ENCODE measurements around the gene HELZ.

Gene HELZ

DNA sequence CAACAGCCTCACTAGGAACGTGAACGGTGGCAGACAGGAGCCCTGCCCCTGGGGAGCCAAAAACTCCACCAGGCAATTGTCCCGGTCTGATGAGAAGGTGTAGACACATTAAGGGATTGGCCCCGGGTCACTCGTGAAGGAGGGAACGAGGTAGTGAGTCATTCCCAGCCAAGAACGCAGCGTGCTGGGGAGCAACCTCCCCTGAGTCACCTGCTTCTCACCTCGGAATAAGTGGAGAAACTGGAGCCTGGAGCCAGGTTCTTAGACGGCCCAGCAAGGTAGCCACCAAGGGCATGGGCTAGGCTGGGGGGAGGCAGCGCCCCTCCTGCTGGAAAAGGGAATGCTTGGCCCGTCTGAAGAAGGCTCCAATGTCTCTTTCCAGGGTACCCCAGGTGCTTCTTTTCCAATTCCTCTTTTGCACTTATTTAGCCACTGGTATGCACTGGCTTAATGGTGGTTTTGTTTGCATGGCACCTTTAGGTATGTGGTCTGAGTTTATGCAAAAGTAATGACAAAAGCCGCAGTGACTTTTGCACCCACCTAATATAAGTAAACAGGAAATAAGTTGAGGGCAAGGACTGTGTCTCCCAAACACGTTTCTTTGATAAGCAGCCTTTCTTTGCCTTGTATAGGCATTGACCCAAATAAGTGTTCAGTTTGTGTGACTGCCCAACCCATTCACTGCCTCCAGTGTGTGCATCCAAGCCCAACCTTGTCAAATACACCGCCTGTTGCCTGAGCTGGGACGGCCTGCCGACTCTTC is 1.8 kb upstream of the HELZ start (continued):
- TF ChIP-seq ZNF555 (tag by site-specific recombination; conservative IDR thresholded peaks at IDR 0.05) (no peak), ZNF624 (tag by site-specific recombination; IDR thresholded peaks at IDR 0.05) (no peak), ZNF600 (tag by site-specific recombination; IDR thresholded peaks at IDR 0.05) (peak; percentile 63), ZBTB20 (tag by site-specific recombination; IDR thresholded peaks at IDR 0.05) (peak; percentile 83), ZNF768 (tag by site-specific recombination; IDR thresholded peaks at IDR 0.05) (no peak), ZNF596 (tag by site-specific recombination; IDR thresholded peaks at IDR 0.05) (no peak), KLF16 (tag by site-specific recombination; IDR thresholded peaks at IDR 0.05) (no peak), ZNF654 (tag by site-specific recombination; IDR thresholded peaks at IDR 0.05; ENCODE audit: low read depth) (no peak), ZNF221 (tag by site-specific recombination; IDR thresholded peaks at IDR 0.05; ENCODE audit: borderline replicate concordance) (no peak), GLIS2 (tag by site-specific recombination; IDR thresholded peaks at IDR 0.05) (peak; percentile 44), ZNF114 (tag by site-specific recombination; IDR thresholded peaks at IDR 0.05) (no peak), SP3 (tag by site-specific recombination; IDR thresholded peaks at IDR 0.05) (no peak), YY1 (tag by site-specific recombination; IDR thresholded peaks at IDR 0.05) (no peak), ZNF560 (tag by site-specific recombination; IDR thresholded peaks at IDR 0.05; ENCODE audit: borderline replicate concordance) (no peak), ZNF155 (tag by site-specific recombination; IDR thresholded peaks at IDR 0.05) (no peak), WT1 (tag by site-specific recombination; IDR thresholded peaks at IDR 0.05) (peak; percentile 75), ZNF140 (tag by site-specific recombination; IDR thresholded peaks at IDR 0.05) (no peak), ZNF354C (tag by site-specific recombination; IDR thresholded peaks at IDR 0.05; ENCODE audit: borderline replicate concordance, low read depth) (no peak), ZNF391 (tag by site-specific recombination; IDR thresholded peaks at IDR 0.05; ENCODE audit: borderline replicate concordance, low read depth) (no peak), ZNF350 (tag by site-specific recombination; IDR thresholded peaks at IDR 0.05) (no peak), ZNF311 (tag by site-specific recombination; IDR thresholded peaks at IDR 0.05; ENCODE audit: borderline replicate concordance) (no peak), KLF9 (tag by site-specific recombination; IDR thresholded peaks at IDR 0.05; ENCODE audit: low read depth) (no peak; the same call in 1 of the 2 replicates), ZNF701 (tag by site-specific recombination; IDR thresholded peaks at IDR 0.05) (no peak), ZNF621 (tag by site-specific recombination; IDR thresholded peaks at IDR 0.05) (no peak), KLF7 (tag by site-specific recombination; IDR thresholded peaks at IDR 0.05; ENCODE audit: borderline replicate concordance) (no peak), ZNF366 (tag by site-specific recombination; conservative IDR thresholded peaks at IDR 0.05) (peak; percentile 78), ZNF747 (tag by site-specific recombination; IDR thresholded peaks at IDR 0.05) (no peak), GLI2 (tag by site-specific recombination; IDR thresholded peaks at IDR 0.05; ENCODE audit: borderline replicate concordance, low read depth) (no peak), OSR2 (tag by site-specific recombination; IDR thresholded peaks at IDR 0.05) (peak; percentile 98), ZNF670 (tag by site-specific recombination; IDR thresholded peaks at IDR 0.05; ENCODE audit: low read depth) (no peak), ZNF610 (tag by site-specific recombination; IDR thresholded peaks at IDR 0.05; ENCODE audit: borderline replicate concordance) (no peak), ZSCAN30 (tag by site-specific recombination; IDR thresholded peaks at IDR 0.05) (peak; percentile 70; the same call in 1 of the 2 replicates), ZNF530 (tag by site-specific recombination; IDR thresholded peaks at IDR 0.05; ENCODE audit: low read depth) (no peak)
- TF ChIP-seq, protein P1, sequence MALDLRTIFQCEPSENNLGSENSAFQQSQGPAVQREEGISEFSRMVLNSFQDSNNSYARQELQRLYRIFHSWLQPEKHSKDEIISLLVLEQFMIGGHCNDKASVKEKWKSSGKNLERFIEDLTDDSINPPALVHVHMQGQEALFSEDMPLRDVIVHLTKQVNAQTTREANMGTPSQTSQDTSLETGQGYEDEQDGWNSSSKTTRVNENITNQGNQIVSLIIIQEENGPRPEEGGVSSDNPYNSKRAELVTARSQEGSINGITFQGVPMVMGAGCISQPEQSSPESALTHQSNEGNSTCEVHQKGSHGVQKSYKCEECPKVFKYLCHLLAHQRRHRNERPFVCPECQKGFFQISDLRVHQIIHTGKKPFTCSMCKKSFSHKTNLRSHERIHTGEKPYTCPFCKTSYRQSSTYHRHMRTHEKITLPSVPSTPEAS (tag by site-specific recombination; IDR thresholded peaks at IDR 0.05) = no peak
- TF ChIP-seq, protein P2, sequence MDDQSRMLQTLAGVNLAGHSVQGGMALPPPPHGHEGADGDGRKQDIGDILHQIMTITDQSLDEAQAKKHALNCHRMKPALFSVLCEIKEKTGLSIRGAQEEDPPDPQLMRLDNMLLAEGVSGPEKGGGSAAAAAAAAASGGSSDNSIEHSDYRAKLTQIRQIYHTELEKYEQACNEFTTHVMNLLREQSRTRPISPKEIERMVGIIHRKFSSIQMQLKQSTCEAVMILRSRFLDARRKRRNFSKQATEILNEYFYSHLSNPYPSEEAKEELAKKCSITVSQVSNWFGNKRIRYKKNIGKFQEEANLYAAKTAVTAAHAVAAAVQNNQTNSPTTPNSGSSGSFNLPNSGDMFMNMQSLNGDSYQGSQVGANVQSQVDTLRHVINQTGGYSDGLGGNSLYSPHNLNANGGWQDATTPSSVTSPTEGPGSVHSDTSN (CRISPR knock-in tag; IDR thresholded peaks at IDR 0.05) = no peak
- TF ChIP-seq, protein P3, sequence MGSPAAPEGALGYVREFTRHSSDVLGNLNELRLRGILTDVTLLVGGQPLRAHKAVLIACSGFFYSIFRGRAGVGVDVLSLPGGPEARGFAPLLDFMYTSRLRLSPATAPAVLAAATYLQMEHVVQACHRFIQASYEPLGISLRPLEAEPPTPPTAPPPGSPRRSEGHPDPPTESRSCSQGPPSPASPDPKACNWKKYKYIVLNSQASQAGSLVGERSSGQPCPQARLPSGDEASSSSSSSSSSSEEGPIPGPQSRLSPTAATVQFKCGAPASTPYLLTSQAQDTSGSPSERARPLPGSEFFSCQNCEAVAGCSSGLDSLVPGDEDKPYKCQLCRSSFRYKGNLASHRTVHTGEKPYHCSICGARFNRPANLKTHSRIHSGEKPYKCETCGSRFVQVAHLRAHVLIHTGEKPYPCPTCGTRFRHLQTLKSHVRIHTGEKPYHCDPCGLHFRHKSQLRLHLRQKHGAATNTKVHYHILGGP (tag by site-specific recombination; IDR thresholded peaks at IDR 0.05) = no peak
- TF ChIP-seq, protein P4, sequence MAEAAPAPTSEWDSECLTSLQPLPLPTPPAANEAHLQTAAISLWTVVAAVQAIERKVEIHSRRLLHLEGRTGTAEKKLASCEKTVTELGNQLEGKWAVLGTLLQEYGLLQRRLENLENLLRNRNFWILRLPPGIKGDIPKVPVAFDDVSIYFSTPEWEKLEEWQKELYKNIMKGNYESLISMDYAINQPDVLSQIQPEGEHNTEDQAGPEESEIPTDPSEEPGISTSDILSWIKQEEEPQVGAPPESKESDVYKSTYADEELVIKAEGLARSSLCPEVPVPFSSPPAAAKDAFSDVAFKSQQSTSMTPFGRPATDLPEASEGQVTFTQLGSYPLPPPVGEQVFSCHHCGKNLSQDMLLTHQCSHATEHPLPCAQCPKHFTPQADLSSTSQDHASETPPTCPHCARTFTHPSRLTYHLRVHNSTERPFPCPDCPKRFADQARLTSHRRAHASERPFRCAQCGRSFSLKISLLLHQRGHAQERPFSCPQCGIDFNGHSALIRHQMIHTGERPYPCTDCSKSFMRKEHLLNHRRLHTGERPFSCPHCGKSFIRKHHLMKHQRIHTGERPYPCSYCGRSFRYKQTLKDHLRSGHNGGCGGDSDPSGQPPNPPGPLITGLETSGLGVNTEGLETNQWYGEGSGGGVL (tag by site-specific recombination; IDR thresholded peaks at IDR 0.05) = peak; percentile 39; the same call in 1 of the 2 replicates
